NCI-H1417 (cell line): ENCODE results near the gene CLMP.
"Not testable (repeated sequence)": the region's sequence is repeated elsewhere in the genome, so short reads cannot be mapped to it uniquely, and the experiment has no call there.

ENCODE experiments used
- DNase-seq, 3 experiments: peaks; one replicate each; lab custom pipeline; 2025; lab: John Stamatoyannopoulos, UW

Gene CLMP

GRCh38 chr11:123217897-123218296 lies 22.8 kb upstream of the CLMP start:
- DNase-seq: no peak

GRCh38 chr11:123216249-123216648 lies 21.2 kb upstream of the CLMP start:
- no peak for DNase-seq

- DNase-seq: no peak
These were observed 19.9 kb upstream of the CLMP start for GRCh38 chr11:123214940-123215339.

GRCh38 chr11:123214396-123214795 lies 19.3 kb upstream of the CLMP start:
- no peak for DNase-seq

GRCh38 chr11:123213307-123213771 lies 18.3 kb upstream of the CLMP start:
- peak in 1 of 3 experiments; percentile 43 for DNase-seq

DNA sequence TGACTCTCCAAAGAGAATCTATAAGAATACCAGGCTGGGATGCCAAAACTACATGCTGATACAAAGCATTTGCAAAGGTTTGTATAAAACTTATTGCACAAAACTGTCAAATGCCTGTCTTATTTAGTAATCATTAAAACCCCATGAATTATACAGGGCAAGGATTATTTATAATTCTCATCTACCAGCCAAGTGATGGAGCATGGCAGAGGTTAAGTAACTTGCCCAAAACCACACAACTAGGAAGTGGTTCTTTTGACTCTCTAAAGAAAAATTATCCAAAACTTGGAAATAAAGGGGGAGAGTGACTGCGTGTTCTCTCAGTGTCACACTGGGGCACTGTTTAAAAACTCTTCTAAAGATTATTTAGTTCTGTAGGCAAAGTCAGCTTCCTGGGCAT lies 17.4 kb upstream of the CLMP start:
- DNase-seq: no peak

DNA sequence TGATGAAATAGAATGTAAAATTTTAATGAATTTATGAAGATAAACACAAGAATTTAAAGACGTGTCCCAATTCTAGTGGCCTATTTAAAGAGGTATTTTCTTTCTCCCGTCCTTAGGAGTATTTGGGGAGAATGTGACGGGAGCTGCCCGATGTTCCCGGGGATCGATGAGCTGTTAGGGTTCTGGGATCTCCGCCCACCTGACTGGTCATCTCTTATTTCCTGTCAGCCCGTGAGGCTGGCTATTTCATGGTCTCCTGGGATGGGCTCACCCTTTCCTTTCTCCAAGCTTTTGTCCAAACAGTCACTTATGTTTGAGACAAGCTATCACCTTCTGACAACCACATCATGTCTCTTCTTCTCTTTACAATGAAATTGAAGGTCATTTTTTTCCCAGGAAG lies 16.9 kb upstream of the CLMP start:
- DNase-seq: no peak

- no peak for DNase-seq
These were observed 16.3 kb upstream of the CLMP start for GRCh38 chr11:123211149-123211852.

- no peak for DNase-seq
These were observed 14.5 kb upstream of the CLMP start for GRCh38 chr11:123209591-123209990.

DNA sequence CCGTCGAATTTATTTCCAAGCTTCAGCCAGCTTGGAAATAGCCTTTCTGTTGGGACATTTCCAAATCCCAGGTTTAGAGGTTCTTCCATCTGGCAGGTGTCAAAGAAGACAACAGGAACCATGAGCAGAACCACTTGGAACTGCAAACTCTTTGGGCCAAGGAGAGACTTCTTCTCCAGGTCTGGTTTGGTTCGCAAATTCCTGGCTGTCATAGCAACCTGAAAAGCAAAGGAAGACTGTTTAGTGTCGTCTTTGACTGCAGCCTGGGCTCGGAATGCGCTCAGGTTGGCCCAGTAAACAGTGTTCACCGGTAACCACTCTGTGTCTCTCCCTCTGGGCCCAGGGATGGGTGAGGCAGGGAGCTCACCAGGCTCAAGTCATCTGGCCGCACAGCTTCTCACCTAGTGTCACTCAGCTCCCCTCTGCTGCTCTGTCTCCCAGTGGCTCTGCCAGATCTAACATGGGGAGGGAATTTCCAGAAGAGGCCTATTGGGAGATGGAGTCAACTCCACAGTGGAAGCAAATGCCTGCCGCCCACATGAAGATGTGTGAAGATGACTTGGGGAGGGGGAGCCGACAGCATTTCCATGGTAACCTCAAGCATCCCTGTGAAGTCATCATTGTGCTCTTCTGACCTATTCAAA lies 11.9 kb upstream of the CLMP start:
- DNase-seq: no peak

DNA sequence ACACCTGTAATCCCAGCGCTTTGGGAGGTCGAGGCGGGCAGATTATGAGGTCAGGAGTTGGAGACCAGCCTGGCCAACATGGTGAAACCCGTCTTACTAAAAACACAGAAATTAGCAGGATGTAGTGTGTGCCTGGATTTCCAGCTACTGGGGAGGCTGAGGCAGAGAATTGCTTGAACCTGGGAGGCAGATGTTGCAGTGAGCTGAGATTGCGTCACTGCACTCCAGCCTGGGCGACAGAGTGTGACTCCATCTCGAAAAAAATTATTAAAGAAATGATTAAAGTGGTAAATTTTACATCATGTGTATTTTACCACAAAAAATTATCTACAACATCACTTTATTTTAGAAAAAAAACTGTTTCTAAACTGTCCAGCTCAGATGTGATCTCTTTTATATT lies 11.0 kb upstream of the CLMP start:
- DNase-seq: not testable (repeated sequence)

DNA sequence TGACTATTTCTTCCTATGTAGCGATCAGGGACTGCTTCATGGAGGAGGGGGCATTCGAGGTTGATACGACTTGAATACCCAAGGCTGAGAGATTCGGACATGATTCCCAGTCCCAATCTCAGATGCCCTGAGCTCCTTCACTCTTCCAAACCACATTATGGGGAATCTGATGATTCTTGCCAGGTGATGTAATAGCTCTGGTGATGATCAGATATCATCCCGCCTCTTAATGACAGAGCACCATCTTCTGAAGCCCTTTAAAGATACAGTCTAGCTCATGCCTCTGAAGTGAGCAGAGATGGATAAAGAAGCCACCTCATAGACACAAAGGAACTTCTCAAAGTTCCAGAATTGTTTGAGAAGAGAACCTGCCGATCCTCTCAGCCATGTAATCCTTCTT lies 8.9 kb upstream of the CLMP start:
- no peak for DNase-seq

GRCh38 chr11:123203471-123203870 lies 8.4 kb upstream of the CLMP start:
- no peak for DNase-seq

DNA sequence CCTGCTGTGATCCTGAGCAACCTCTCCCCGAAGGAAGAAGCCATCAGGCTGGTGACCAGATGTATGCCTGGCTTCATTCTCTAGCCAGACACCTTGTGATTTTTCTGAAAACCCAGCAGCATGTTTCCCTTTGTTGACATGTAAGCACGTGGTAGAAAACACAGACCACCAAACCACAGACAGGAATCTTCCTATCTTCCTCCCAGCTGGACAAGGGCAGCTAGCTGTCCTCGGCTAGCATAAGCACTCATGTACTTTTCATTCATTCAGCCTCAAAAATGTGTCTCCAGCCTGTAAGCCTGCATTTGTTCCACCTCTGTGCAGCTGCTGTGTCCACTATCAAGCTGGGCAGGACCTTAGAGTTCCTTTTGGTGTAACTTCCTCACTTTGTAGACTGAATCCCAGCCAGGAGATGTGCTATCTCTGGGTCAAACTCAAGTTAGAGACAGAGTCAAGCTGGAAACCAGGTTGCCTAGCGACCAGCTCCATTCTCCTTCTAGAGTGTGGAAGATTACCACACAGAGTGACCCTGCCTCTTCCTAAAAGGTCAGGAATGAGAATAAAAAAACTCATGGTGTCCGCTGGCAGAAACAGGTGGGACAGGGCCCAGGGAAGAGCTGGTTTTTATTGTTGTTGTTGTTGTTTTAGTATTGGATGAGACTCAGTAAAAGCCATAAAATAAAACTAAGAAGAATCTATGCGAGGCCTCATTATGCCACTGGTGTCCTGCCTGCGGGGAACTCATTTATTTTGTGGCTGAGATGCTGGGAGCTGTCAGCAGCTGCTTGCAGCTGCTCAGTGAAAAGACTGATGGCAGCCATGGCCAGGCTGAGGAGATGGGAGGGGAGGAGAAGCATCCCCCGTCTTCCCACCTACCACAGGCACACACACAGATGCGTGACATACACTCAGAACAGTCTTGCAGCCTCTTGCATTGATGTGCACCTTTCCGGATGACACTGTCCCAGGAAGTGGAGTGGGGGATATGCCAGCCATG lies 7.4 kb upstream of the CLMP start:
- peak in 2 of 3 experiments; percentile 36 to 72 for DNase-seq

- no peak for DNase-seq
These were observed 5.2 kb upstream of the CLMP start for GRCh38 chr11:123200264-123200663.

GRCh38 chr11:123197711-123198110 lies 2.7 kb upstream of the CLMP start:
- no peak for DNase-seq

- no peak for DNase-seq
These were observed 1.1 kb upstream of the CLMP start for GRCh38 chr11:123196060-123196714.

GRCh38 chr11:123194337-123195187 lies 486 bp downstream of the CLMP start:
- DNase-seq: peak; percentile 17 to 82 (median 79)

GRCh38 chr11:123193742-123194141 lies 1.3 kb downstream of the CLMP start:
- no peak for DNase-seq

- DNase-seq: no peak
These were observed 3.1 kb downstream of the CLMP start for GRCh38 chr11:123191939-123192338.

GRCh38 chr11:123190518-123190917 lies 4.5 kb downstream of the CLMP start:
- DNase-seq: no peak
